Naive thymus-derived CD4-positive, alpha-beta T cell (primary cell): ENCODE results near the gene SCML1. TPM values are rescaled to one million over a fixed set of nuclear protein-coding genes. Genes with fewer than 3 reads are reported as not detected.
A peak's percentile ranks its signal among the peaks of the same experiment; 100 is the strongest.

Source experiments
- ATAC-seq: fragments of 150-1000 bp; cut with Tn5 transposase; 2 replicates; pipeline ENCODE4 v1.10.0; 2021; ENCODE audit warnings: mild to moderate bottlenecking, moderate library complexity
- CTCF ChIA-PET: fragments of 350-600 bp; sonication (Branson Sonifier 250); formaldehyde crosslinking; loops from one replicate; lab custom pipeline; 2021; ENCODE audit warnings: antibody characterized with exemption; lab: Charles Lee
- POLR2A ChIA-PET: fragments of 350-600 bp; sonication (Branson Sonifier 250); formaldehyde crosslinking; loops from one replicate; lab custom pipeline; 2021; ENCODE audit warnings: antibody characterized with exemption, inconsistent platforms; lab: Charles Lee
- DNase-seq, 9 donors: peaks; one replicate each; pipeline versions ENCODE4 v3.0.0 to v3.0.0-alpha.2; 2020 to 2022; ENCODE audit warnings: mixed read lengths in 1 of 9
- H3K27ac ChIP-seq: one replicate; pipeline ENCODE4 v1.7.0; 2013; ENCODE audit warnings: mild to moderate bottlenecking, low read depth, low read length, moderate library complexity
- H3K27me3 ChIP-seq, 2 donors: one replicate each; pipeline ENCODE4 v1.7.0; 2013; ENCODE audit warnings: low read length in 2 of 2, mild to moderate bottlenecking in 2 of 2, moderate library complexity in 2 of 2; ENCODE audit not compliant: control insufficient read depth in 2 of 2, insufficient read depth in 2 of 2
- H3K36me3 ChIP-seq, 3 experiments: 1 replicate in 2 of 3; 2 replicates in 1 of 3; pipeline ENCODE4 v1.7.0; 2013; ENCODE audit warnings: low read length in 3 of 3, mild to moderate bottlenecking in 3 of 3, moderate library complexity in 1 of 3; ENCODE audit not compliant: insufficient read depth in 3 of 3, control insufficient read depth in 2 of 3
- H3K4me1 ChIP-seq, 2 donors: one replicate each; pipeline ENCODE4 v1.7.0; 2013; ENCODE audit warnings: low read length in 2 of 2, mild to moderate bottlenecking in 2 of 2, moderate library complexity in 1 of 2; ENCODE audit not compliant: control insufficient read depth in 2 of 2, insufficient read depth in 2 of 2
- H3K4me3 ChIP-seq: 2 replicates; pipeline ENCODE4 v1.7.0; 2013; ENCODE audit warnings: mild to moderate bottlenecking, low read length
- H3K9me3 ChIP-seq, 3 experiments: 1 replicate in 2 of 3; 2 replicates in 1 of 3; pipeline ENCODE4 v1.7.0; 2013; ENCODE audit warnings: low read length in 3 of 3; ENCODE audit not compliant: control insufficient read depth in 2 of 3
- H3K27ac Mint-ChIP-seq, 9 donors: one replicate each; pipeline ENCODE4 v1.8.0; 2020 to 2022; ENCODE audit warnings: mixed read lengths in 9 of 9, mild to moderate bottlenecking in 8 of 9, moderate library complexity in 5 of 9, inconsistent platforms in 2 of 9
- H3K27me3 Mint-ChIP-seq, 5 donors: one replicate each; pipeline ENCODE4 v1.8.0; 2021 to 2022; ENCODE audit warnings: mixed read lengths in 5 of 5, mild to moderate bottlenecking in 1 of 5
- H3K36me3 Mint-ChIP-seq, 5 donors: one replicate each; pipeline ENCODE4 v1.8.0; 2020 to 2022; ENCODE audit warnings: mixed read lengths in 5 of 5, mild to moderate bottlenecking in 3 of 5, inconsistent platforms in 1 of 5
- H3K4me1 Mint-ChIP-seq, 7 donors: one replicate each; pipeline ENCODE4 v1.8.0; 2020 to 2022; ENCODE audit warnings: mixed read lengths in 7 of 7, mild to moderate bottlenecking in 3 of 7, inconsistent platforms in 1 of 7
- H3K4me3 Mint-ChIP-seq, 10 donors: one replicate each; pipeline ENCODE4 v1.8.0; 2020 to 2022; ENCODE audit warnings: mild to moderate bottlenecking in 10 of 10, mixed read lengths in 10 of 10, moderate library complexity in 6 of 10, inconsistent platforms in 2 of 10
- H3K9me3 Mint-ChIP-seq, 11 donors: one replicate each; pipeline ENCODE4 v1.8.0; 2020 to 2022; ENCODE audit warnings: mixed read lengths in 11 of 11, mild to moderate bottlenecking in 4 of 11, inconsistent platforms in 1 of 11, moderate library complexity in 1 of 11
- intact Hi-C, 2 donors: fragments of 100-400 bp; cut with micrococcal nuclease; formaldehyde crosslinking; loops; one replicate each; pipeline ENCODE4 v1.15.1; 2023
- polyA plus RNA-seq, 2 donors: library from polyadenylated mRNA; unstranded; fragments of 300-500 nt; fragmentation: Illumina TruSeq; gene quantifications; one replicate each; pipeline ENCODE4 v1.2.3, GENCODE V29; 2021
- total RNA-seq, 6 experiments: library from RNA in 5 of 6; stranded (reverse) in 5 of 6; gene quantifications; 1 replicate in 5 of 6; 2 replicates in 1 of 6; pipeline ENCODE4 v1.2.3 and lab custom pipeline; 2021 to 2026

SCML1 gene
- total and polyA plus RNA-seq, 7 experiments from 2014 or later = 0.82 to 50.1 (median 23.6) TPM

GRCh38 chrX:17718649-17719165, 18.6 kb upstream of the SCML1 start:
- Histone ChIP-seq H3K9me3 (no peaks in the 10 kb centered on the region), H3K27ac (no peak overlapping the region), H3K4me3 (no peak overlapping the region), H3K27me3 (no peaks in the 10 kb centered on the region), H3K4me1 (no peaks in the 10 kb centered on the region), H3K36me3 (no peaks in the 10 kb centered on the region)
- Mint-ChIP-seq H3K27ac (no peak overlapping the region), H3K27me3 (no peaks in the 10 kb centered on the region), H3K4me1 (peaks cover 0 to 2% (median 0%) of the 10 kb centered on the region in 7 donors), H3K4me3 (no peak overlapping the region), H3K36me3 (peaks cover 0 to 3% (median 0%) of the 10 kb centered on the region in 5 donors), H3K9me3 (peaks cover 0 to 2% (median 0%) of the 10 kb centered on the region in 11 donors)
- DNase-seq = no peak
- CTCF ChIA-PET = no interaction called here
- no peak for ATAC-seq
- intact Hi-C loops = no loop called here
- POLR2A ChIA-PET = interaction anchor here (0.6 kb wide), 1 partner anchor 20 kb away, joined by 3 read pairs; no protein-coding TSS in a partner anchor

- H3K27me3 Mint-ChIP-seq = no peaks in the 10 kb centered on the region
- Histone ChIP-seq H3K36me3 (no peaks in the 10 kb centered on the region), H3K4me3 (no peak overlapping the region), H3K4me1 (no peaks in the 10 kb centered on the region), H3K27ac (no peak overlapping the region), H3K9me3 (no peaks in the 10 kb centered on the region), H3K27me3 (no peaks in the 10 kb centered on the region)
- ATAC-seq (no peak), DNase-seq (no peak)
- POLR2A ChIA-PET = no interaction called here
- H3K4me1 Mint-ChIP-seq = peaks cover 0 to 2% (median 0%) of the 10 kb centered on the region in 7 donors
- H3K4me3 Mint-ChIP-seq = no peak overlapping the region
- intact Hi-C loops = no loop called here
- H3K36me3 Mint-ChIP-seq = peaks cover 0 to 3% (median 0%) of the 10 kb centered on the region in 5 donors
- CTCF ChIA-PET = interaction anchor here (0.6 kb wide), 1 partner anchor 22 kb away, joined by 3 read pairs; no protein-coding TSS in a partner anchor
- H3K27ac Mint-ChIP-seq = no peak overlapping the region
- H3K9me3 Mint-ChIP-seq = peaks cover 0 to 2% (median 0%) of the 10 kb centered on the region in 11 donors
Measured at GRCh38 chrX:17719711-17720110, 17.6 kb upstream of the SCML1 start.

- intact Hi-C loops = no loop called here
- Mint-ChIP-seq H3K4me3 (no peak overlapping the region), H3K36me3 (peaks cover 0 to 3% (median 0%) of the 10 kb centered on the region in 5 donors), H3K27ac (no peak overlapping the region), H3K4me1 (peaks cover 0 to 2% (median 0%) of the 10 kb centered on the region in 7 donors), H3K27me3 (no peaks in the 10 kb centered on the region), H3K9me3 (peaks cover 0 to 2% (median 0%) of the 10 kb centered on the region in 11 donors)
- ATAC-seq = no peak
- H3K36me3 ChIP-seq = no peaks in the 10 kb centered on the region
- H3K4me3 ChIP-seq = no peak overlapping the region
- no peaks in the 10 kb centered on the region for H3K4me1 ChIP-seq
- ChIA-PET POLR2A (no interaction called here), CTCF (no interaction called here)
- no peak for DNase-seq
- no peak overlapping the region for H3K27ac ChIP-seq
- no peaks in the 10 kb centered on the region for H3K27me3 ChIP-seq
- H3K9me3 ChIP-seq = no peaks in the 10 kb centered on the region
Measured at GRCh38 chrX:17721715-17722114, 15.6 kb upstream of the SCML1 start.

- CTCF ChIA-PET = no interaction called here
- H3K9me3 Mint-ChIP-seq = no peaks in the 10 kb centered on the region
- Histone ChIP-seq H3K9me3 (no peaks in the 10 kb centered on the region), H3K27ac (no peak overlapping the region), H3K27me3 (no peaks in the 10 kb centered on the region), H3K36me3 (no peaks in the 10 kb centered on the region), H3K4me3 (no peak overlapping the region), H3K4me1 (no peaks in the 10 kb centered on the region)
- DNase-seq = no peak
- POLR2A ChIA-PET = interaction anchor here (0.6 kb wide), 1 partner anchor 72 kb away, joined by 3 read pairs; no protein-coding TSS in a partner anchor
- H3K4me1 Mint-ChIP-seq = no peaks in the 10 kb centered on the region
- H3K27ac Mint-ChIP-seq = no peak overlapping the region
- no peak overlapping the region for H3K4me3 Mint-ChIP-seq
- intact Hi-C loops = no loop called here
- no peak for ATAC-seq
- peaks cover 0 to 3% (median 0%) of the 10 kb centered on the region in 5 donors for H3K36me3 Mint-ChIP-seq
- no peaks in the 10 kb centered on the region for H3K27me3 Mint-ChIP-seq
Measured at GRCh38 chrX:17725181-17725580, 12.1 kb upstream of the SCML1 start.

GRCh38 chrX:17732138-17732783, 5.0 kb upstream of the SCML1 start:
- ATAC-seq = no peak
- DNase-seq = no peak
- no peak overlapping the region for H3K4me3 Mint-ChIP-seq
- no peak overlapping the region for H3K27ac ChIP-seq
- intact Hi-C loops = loop anchor here in 1 of 2 donors (10.0 kb wide), 3 partner anchors 857 to 1017 kb away; partner anchors contain the start of genes CTPS2, RBBP7, RS1 and SYAP1
- H3K27me3 Mint-ChIP-seq = peaks cover 0 to 5% (median 0%) of the 10 kb centered on the region in 5 donors
- no peaks in the 10 kb centered on the region for H3K36me3 ChIP-seq
- H3K4me3 ChIP-seq = no peak overlapping the region
- H3K36me3 Mint-ChIP-seq = no peaks in the 10 kb centered on the region
- CTCF ChIA-PET = no interaction called here
- peaks cover 0 to 5% (median 2%) of the 10 kb centered on the region in 7 donors for H3K4me1 Mint-ChIP-seq
- H3K27me3 ChIP-seq = no peaks in the 10 kb centered on the region
- H3K27ac Mint-ChIP-seq = no peak overlapping the region
- H3K9me3 ChIP-seq = no peaks in the 10 kb centered on the region
- POLR2A ChIA-PET = no interaction called here
- peaks cover 0 to 2% (median 0%) of the 10 kb centered on the region in 11 donors for H3K9me3 Mint-ChIP-seq
- H3K4me1 ChIP-seq = no peaks in the 10 kb centered on the region

- no peak for DNase-seq
Measured at GRCh38 chrX:17735406-17735805, 1.9 kb upstream of the SCML1 start.

More at GRCh38 chrX:17735406-17735805, 1.9 kb upstream of the SCML1 start:
- ChIA-PET POLR2A (no interaction called here), CTCF (interaction anchor here (0.5 kb wide), 1 partner anchor 1605 kb away, joined by 3 read pairs; no protein-coding TSS in a partner anchor)
- Histone ChIP-seq H3K36me3 (no peaks in the 10 kb centered on the region), H3K4me1 (peaks cover 0 to 2% of the 10 kb centered on the region in 2 donors), H3K4me3 (no peak overlapping the region), H3K27ac (no peak overlapping the region), H3K9me3 (no peaks in the 10 kb centered on the region), H3K27me3 (no peaks in the 10 kb centered on the region)
- peaks cover 0 to 6% (median 0%) of the 10 kb centered on the region in 11 donors for H3K9me3 Mint-ChIP-seq
- H3K4me1 Mint-ChIP-seq = peaks cover 9 to 23% (median 18%) of the 10 kb centered on the region in 7 donors
- no peak overlapping the region for H3K27ac Mint-ChIP-seq
- H3K27me3 Mint-ChIP-seq = peaks cover 0 to 31% (median 0%) of the 10 kb centered on the region in 5 donors
- H3K4me3 Mint-ChIP-seq = peak overlapping the region in 1 of 10 donors; percentile 23
- intact Hi-C loops = loop anchor here (5.0 to 10.0 kb wide), 7 partner anchors 37 to 1021 kb away; partner anchors contain the start of genes SYAP1 (in 2 of the 2), CTPS2 (in 1 of the 2), RBBP7 (in 1 of the 2) and RS1 (in 1 of the 2)
- ATAC-seq = no peak
- H3K36me3 Mint-ChIP-seq = peaks cover 0 to 5% (median 0%) of the 10 kb centered on the region in 5 donors
